ENCODE results near the gene DSC2. TPM values are rescaled to one million over a fixed set of nuclear protein-coding genes. Genes with fewer than 3 reads are reported as not detected.

The DSC2 gene
- total and polyA plus RNA-seq, 2 donors (not counting 1 experiment from before 2014, with no cell fraction given): 0.01 TPM; not detected in 1

DNA sequence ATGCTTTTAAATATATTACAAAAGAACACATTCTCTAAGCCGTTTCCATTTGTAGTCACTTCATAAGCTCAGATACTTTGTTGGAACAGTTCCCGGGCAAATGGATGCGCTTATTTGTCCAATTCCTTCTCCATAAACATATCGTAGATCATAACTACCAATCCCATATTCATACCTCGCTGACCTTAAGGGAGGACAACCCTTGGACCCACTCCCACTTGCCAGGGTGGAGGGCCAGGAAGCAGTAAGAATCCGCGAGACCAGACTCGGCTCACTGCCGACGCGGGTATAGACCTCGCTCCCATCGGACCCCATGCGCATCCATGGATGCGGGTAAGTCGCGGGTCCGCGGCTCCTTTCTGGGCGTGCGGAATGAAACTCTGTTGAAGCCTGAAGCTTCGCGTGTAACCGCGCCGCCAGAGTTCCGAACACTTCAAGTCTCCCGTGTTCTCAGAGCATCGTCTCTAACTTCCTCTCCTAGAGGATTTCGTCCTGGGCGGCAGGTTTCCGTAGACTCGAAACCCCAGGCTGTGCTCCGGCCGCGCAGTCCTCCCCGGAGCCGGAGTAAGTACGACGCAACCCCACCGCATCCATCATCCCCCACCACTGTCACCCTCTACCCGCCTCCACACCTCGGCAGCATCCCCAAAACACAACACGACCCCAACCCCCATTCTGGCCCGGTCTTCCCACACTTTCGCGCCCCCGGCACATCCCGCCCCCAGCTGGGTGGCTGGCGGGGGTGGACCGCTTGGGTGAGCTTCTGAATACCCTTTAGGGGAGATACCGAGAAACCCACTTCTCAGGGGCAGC, 60.7 kb downstream of the DSC2 start:
- Mint-ChIP-seq H3K9me3 (ENCODE audit: insufficient read depth) (no peaks in the 10 kb centered on the region), H3K4me3 (no peak overlapping the region), H3K4me1 (no peaks in the 10 kb centered on the region), H3K27me3 (peaks cover 43% of the 10 kb centered on the region), H3K27ac (no peak overlapping the region)
- Histone ChIP-seq H3K9ac (ENCODE audit: low read length) (no peak overlapping the region), H3K9me3 (ENCODE audit: control extremely low read depth in 1 of 3, control insufficient read depth in 2 of 3, insufficient read depth in 1 of 3, low read length in 2 of 3) (peaks cover 0 to 15% (median 0%) of the 10 kb centered on the region in 3 donors), H3K4me2 (replicated peaks; ENCODE audit: low read depth, low read length, poor library complexity, severe bottlenecking) (no peak overlapping the region), H3K27ac (ENCODE audit: low read length in 2 of 2) (no peak overlapping the region), H3K79me2 (ENCODE audit: control insufficient read depth, insufficient read depth, low read length) (no peaks in the 10 kb centered on the region), H3K36me3 (replicated peaks in 1 of 2; ENCODE audit: control extremely low read depth in 1 of 2, control insufficient read depth in 1 of 2, extremely low read depth in 1 of 2, insufficient read depth in 2 of 2, low read length in 1 of 2) (no peaks in the 10 kb centered on the region), H3K4me1 (ENCODE audit: control insufficient read depth in 2 of 2, insufficient read depth in 2 of 2, low read length in 2 of 2) (no peaks in the 10 kb centered on the region), H4K20me1 (ENCODE audit: control insufficient read depth, insufficient read depth, low read length, poor library complexity, severe bottlenecking) (no peaks in the 10 kb centered on the region), H2AFZ (ENCODE audit: insufficient read depth, low read depth, low read length, poor library complexity, severe bottlenecking) (no peak overlapping the region), H3K4me3 (ENCODE audit: control extremely low read depth in 1 of 5, extremely low read depth in 1 of 5, insufficient read depth in 1 of 5, low read depth in 2 of 5, low read length in 4 of 5) (no peak overlapping the region), H3K27me3 (replicated peaks in 1 of 4; ENCODE audit: control extremely low read depth in 1 of 4, control insufficient read depth in 3 of 4, insufficient read depth in 4 of 4, low read length in 3 of 4) (peaks cover 0 to 23% (median 12%) of the 10 kb centered on the region in 4 experiments)
- intact Hi-C loops (cut with micrococcal nuclease): no loop called here
- POLR2A ChIA-PET: no interaction called here
- TF ChIP-seq, protein P1, sequence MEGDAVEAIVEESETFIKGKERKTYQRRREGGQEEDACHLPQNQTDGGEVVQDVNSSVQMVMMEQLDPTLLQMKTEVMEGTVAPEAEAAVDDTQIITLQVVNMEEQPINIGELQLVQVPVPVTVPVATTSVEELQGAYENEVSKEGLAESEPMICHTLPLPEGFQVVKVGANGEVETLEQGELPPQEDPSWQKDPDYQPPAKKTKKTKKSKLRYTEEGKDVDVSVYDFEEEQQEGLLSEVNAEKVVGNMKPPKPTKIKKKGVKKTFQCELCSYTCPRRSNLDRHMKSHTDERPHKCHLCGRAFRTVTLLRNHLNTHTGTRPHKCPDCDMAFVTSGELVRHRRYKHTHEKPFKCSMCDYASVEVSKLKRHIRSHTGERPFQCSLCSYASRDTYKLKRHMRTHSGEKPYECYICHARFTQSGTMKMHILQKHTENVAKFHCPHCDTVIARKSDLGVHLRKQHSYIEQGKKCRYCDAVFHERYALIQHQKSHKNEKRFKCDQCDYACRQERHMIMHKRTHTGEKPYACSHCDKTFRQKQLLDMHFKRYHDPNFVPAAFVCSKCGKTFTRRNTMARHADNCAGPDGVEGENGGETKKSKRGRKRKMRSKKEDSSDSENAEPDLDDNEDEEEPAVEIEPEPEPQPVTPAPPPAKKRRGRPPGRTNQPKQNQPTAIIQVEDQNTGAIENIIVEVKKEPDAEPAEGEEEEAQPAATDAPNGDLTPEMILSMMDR (IDR thresholded peaks at IDR 0.05): no peak
- no peak for TF ChIP-seq EZH2 (IDR thresholded peaks at IDR 0.05; ENCODE audit: borderline replicate concordance, insufficient read depth, low read depth, low read length, poor library complexity, severe bottlenecking)
- CTCF ChIA-PET: no interaction called here
- 10% methylated on average over 49 of the region's 52 CpGs for WGBS (ENCODE audit: insufficient coverage)
- DNase-seq (no peak), ATAC-seq (ENCODE audit: low read depth) (no peak)

DNA sequence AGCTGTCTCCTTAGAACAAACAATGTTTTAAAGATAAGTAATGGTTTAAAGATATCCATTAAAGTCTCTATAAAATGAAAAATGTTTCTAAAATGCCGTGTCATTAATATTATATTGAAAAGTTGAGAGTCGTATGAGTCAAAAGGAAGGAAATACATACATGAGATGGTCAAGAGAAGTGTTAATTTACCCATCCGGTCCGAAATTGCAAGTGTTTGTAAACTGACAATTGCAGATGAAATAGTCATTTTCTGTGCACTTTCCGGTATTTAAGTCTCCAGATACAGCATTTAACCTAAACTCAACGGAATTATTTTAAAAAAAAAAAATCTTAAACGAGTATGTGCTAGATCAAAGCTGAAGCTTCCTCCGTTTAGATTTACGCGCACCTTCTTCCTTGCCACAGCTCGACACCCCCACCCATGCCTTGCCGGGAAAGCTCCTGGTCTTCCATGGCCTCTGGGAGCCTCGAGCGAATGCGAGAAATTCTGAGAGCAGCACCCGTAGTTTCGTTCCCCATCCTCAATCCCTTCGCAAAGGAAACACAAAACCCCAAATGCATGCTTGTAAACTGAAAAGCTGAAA, 61.4 kb downstream of the DSC2 start:
- Histone ChIP-seq H3K27ac (ENCODE audit: low read length in 2 of 2) (no peak overlapping the region), H3K79me2 (ENCODE audit: control insufficient read depth, insufficient read depth, low read length) (no peaks in the 10 kb centered on the region), H3K4me1 (ENCODE audit: control insufficient read depth in 2 of 2, insufficient read depth in 2 of 2, low read length in 2 of 2) (no peaks in the 10 kb centered on the region), H4K20me1 (ENCODE audit: control insufficient read depth, insufficient read depth, low read length, poor library complexity, severe bottlenecking) (no peaks in the 10 kb centered on the region), H3K9me3 (ENCODE audit: control extremely low read depth in 1 of 3, control insufficient read depth in 2 of 3, insufficient read depth in 1 of 3, low read length in 2 of 3) (peaks cover 0 to 15% (median 0%) of the 10 kb centered on the region in 3 donors), H2AFZ (ENCODE audit: insufficient read depth, low read depth, low read length, poor library complexity, severe bottlenecking) (no peak overlapping the region), H3K9ac (ENCODE audit: low read length) (no peak overlapping the region), H3K4me3 (ENCODE audit: control extremely low read depth in 1 of 5, extremely low read depth in 1 of 5, insufficient read depth in 1 of 5, low read depth in 2 of 5, low read length in 4 of 5) (no peak overlapping the region), H3K4me2 (replicated peaks; ENCODE audit: low read depth, low read length, poor library complexity, severe bottlenecking) (no peak overlapping the region), H3K36me3 (replicated peaks in 1 of 2; ENCODE audit: control extremely low read depth in 1 of 2, control insufficient read depth in 1 of 2, extremely low read depth in 1 of 2, insufficient read depth in 2 of 2, low read length in 1 of 2) (no peaks in the 10 kb centered on the region), H3K27me3 (replicated peaks in 1 of 4; ENCODE audit: control extremely low read depth in 1 of 4, control insufficient read depth in 3 of 4, insufficient read depth in 4 of 4, low read length in 3 of 4) (peaks cover 0 to 23% (median 12%) of the 10 kb centered on the region in 4 experiments)
- DNase-seq (no peak), ATAC-seq (ENCODE audit: low read depth) (no peak)
- intact Hi-C loops (cut with micrococcal nuclease): no loop called here
- ChIA-PET CTCF (no interaction called here), POLR2A (no interaction called here)
- TF ChIP-seq EZH2 (IDR thresholded peaks at IDR 0.05; ENCODE audit: borderline replicate concordance, insufficient read depth, low read depth, low read length, poor library complexity, severe bottlenecking): no peak
- TF ChIP-seq, protein P1 (IDR thresholded peaks at IDR 0.05): no peak
- Mint-ChIP-seq H3K4me1 (no peaks in the 10 kb centered on the region), H3K9me3 (ENCODE audit: insufficient read depth) (no peaks in the 10 kb centered on the region), H3K4me3 (no peak overlapping the region), H3K27ac (no peak overlapping the region), H3K27me3 (peaks cover 43% of the 10 kb centered on the region)
- 16% methylated on average over 7 of the region's 18 CpGs for WGBS (ENCODE audit: insufficient coverage)
